Osteocyte (in vitro differentiated cells): ENCODE data around the gene DIP2C. TPM values are rescaled to one million over a fixed set of nuclear protein-coding genes. Genes with fewer than 3 reads are reported as not detected.

ENCODE experiments used
- DNase-seq: peaks from one replicate; pipeline ENCODE4 v3.0.0; 2021; ENCODE audit warnings: mixed read lengths; ENCODE audit not compliant: unreplicated experiment; ENCODE audit errors: extremely low spot score
- H3K27ac Mint-ChIP-seq: one replicate; pipeline ENCODE4 v1.8.0; 2021; ENCODE audit warnings: mild to moderate bottlenecking, mixed read lengths; ENCODE audit not compliant: unreplicated experiment
- H3K27me3 Mint-ChIP-seq: one replicate; pipeline ENCODE4 v1.8.0; 2021; ENCODE audit warnings: mixed read lengths; ENCODE audit not compliant: unreplicated experiment
- H3K36me3 Mint-ChIP-seq: one replicate; pipeline ENCODE4 v1.8.0; 2021; ENCODE audit warnings: mixed read lengths; ENCODE audit not compliant: unreplicated experiment
- H3K4me1 Mint-ChIP-seq: one replicate; pipeline ENCODE4 v1.8.0; 2021; ENCODE audit warnings: mixed read lengths; ENCODE audit not compliant: unreplicated experiment
- H3K4me3 Mint-ChIP-seq: one replicate; pipeline ENCODE4 v1.8.0; 2021; ENCODE audit warnings: mild to moderate bottlenecking, moderate library complexity, mixed read lengths; ENCODE audit not compliant: unreplicated experiment
- H3K9me3 Mint-ChIP-seq: one replicate; pipeline ENCODE4 v1.8.0; 2021; ENCODE audit warnings: mixed read lengths; ENCODE audit not compliant: unreplicated experiment
- total RNA-seq: library from RNA; stranded (reverse); gene quantifications from 2 replicates; pipeline ENCODE4 v1.2.1, GENCODE V29; 2021
- TF ChIP-seq, protein P1 (sequence below): fragments of 200-600 bp; sonication (generic); IDR thresholded peaks from 2 replicates; pipeline ENCODE4 v1.5.0; 2021; ENCODE audit warnings: antibody characterized with exemption, mild to moderate bottlenecking, moderate library complexity

DIP2C gene
- total RNA-seq, 1 donor from 2014 or later: 36.8 TPM

DNA sequence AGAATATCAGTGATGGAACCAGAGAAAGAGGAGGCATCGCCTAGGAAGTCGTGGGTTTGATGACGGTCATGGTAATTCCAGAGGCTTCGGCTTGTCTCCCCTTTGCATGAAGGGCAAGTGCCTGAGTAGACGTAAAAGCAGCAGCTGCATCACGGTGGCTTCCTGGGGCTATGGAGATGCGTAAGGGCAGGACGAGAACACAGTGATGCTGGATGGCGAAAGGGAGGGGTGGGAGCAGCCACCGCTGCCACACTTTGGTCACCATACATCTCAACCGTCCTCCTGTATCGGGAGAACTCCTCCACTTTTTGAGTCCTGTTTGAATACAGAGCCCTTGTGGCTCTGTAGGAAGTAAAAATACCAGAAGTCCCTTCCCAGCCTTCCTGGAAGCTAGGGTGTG is 371.5 kb downstream of the DIP2C start:
- Mint-ChIP-seq H3K4me3 (no peak overlapping the region), H3K27ac (no peak overlapping the region), H3K36me3 (peaks cover 34% of the 10 kb centered on the region), H3K9me3 (no peaks in the 10 kb centered on the region), H3K27me3 (no peaks in the 10 kb centered on the region), H3K4me1 (peaks cover 11% of the 10 kb centered on the region)
- TF ChIP-seq, protein P1, sequence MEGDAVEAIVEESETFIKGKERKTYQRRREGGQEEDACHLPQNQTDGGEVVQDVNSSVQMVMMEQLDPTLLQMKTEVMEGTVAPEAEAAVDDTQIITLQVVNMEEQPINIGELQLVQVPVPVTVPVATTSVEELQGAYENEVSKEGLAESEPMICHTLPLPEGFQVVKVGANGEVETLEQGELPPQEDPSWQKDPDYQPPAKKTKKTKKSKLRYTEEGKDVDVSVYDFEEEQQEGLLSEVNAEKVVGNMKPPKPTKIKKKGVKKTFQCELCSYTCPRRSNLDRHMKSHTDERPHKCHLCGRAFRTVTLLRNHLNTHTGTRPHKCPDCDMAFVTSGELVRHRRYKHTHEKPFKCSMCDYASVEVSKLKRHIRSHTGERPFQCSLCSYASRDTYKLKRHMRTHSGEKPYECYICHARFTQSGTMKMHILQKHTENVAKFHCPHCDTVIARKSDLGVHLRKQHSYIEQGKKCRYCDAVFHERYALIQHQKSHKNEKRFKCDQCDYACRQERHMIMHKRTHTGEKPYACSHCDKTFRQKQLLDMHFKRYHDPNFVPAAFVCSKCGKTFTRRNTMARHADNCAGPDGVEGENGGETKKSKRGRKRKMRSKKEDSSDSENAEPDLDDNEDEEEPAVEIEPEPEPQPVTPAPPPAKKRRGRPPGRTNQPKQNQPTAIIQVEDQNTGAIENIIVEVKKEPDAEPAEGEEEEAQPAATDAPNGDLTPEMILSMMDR: no peak
- no peak for DNase-seq

DNA sequence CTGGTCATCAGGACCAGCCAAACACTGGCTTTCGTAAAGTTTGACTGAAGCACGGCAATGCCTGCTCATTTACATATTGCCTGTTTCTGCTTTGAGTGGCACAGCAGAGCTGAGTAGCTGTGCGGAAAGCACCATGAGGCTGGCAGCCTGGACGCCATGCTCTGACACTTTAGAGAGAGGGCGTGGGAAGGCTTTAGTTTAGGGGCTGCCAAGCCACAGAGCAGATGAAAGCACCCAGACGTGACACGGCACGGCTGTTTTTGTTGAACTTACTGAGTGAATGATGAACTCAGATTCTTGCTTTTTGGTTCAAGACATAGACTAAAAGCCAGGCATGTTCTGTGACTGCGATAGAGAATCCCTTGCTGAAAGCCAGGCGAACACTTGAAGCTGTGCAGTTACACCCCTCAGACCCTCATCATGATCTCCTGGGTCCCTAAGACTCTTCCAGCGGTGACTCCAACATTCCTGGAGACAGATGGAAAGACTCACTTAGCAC is 372.1 kb downstream of the DIP2C start:
- Mint-ChIP-seq H3K4me1 (peaks cover 11% of the 10 kb centered on the region), H3K4me3 (no peak overlapping the region), H3K9me3 (no peaks in the 10 kb centered on the region), H3K27ac (no peak overlapping the region), H3K36me3 (peaks cover 34% of the 10 kb centered on the region), H3K27me3 (no peaks in the 10 kb centered on the region)
- TF ChIP-seq, protein P1: no peak
- DNase-seq: no peak

DNA sequence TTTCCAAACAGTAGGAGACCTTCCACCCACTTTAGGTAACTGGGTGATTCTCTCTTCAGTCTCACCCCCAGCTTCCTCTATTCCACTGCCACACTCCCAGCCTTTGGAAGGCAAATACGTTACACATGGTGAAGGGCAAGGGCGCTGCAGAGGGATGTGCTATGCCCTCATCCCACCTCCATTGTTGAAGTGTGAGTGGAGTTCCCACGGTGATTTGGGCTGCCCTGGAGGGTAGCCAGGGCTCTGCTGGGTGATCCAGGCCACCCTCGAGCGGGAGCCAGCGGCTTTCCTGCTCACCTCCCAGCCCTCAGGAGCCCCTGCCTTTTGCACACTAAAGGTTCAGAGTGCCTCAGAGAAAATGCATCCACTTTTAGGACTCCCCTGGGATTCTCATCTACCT is 373.1 kb downstream of the DIP2C start:
- H3K36me3 Mint-ChIP-seq: peaks cover 37% of the 10 kb centered on the region
- H3K4me1 Mint-ChIP-seq: peaks cover 14% of the 10 kb centered on the region
- H3K27me3 Mint-ChIP-seq: no peaks in the 10 kb centered on the region
- TF ChIP-seq, protein P1: no peak
- no peak for DNase-seq
- H3K9me3 Mint-ChIP-seq: no peaks in the 10 kb centered on the region
- no peak overlapping the region for H3K27ac Mint-ChIP-seq
- H3K4me3 Mint-ChIP-seq: no peak overlapping the region

DNA sequence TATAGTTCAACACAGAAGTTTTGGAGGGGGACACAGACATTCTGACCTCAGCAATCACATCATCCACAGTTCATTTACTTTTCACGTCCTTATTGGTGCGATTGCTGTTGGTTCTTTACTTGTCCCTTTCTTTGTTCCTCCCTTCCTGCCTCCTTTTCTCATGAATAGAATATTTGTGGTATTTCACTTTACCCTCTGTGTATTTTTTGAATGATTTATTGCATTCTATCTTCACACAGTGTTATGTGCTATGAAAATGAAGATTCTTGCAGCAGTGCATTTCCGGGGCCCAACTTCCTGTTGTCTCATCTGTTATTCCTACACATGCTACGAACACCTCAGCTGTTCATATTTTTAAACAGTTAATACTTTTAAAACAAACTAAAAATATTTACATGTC is 374.6 kb downstream of the DIP2C start:
- peaks cover 25% of the 10 kb centered on the region for H3K4me1 Mint-ChIP-seq
- H3K27me3 Mint-ChIP-seq: no peaks in the 10 kb centered on the region
- H3K27ac Mint-ChIP-seq: no peak overlapping the region
- TF ChIP-seq, protein P1: no peak
- H3K36me3 Mint-ChIP-seq: peaks cover 41% of the 10 kb centered on the region
- no peak overlapping the region for H3K4me3 Mint-ChIP-seq
- H3K9me3 Mint-ChIP-seq: no peaks in the 10 kb centered on the region
- no peak for DNase-seq

DNA sequence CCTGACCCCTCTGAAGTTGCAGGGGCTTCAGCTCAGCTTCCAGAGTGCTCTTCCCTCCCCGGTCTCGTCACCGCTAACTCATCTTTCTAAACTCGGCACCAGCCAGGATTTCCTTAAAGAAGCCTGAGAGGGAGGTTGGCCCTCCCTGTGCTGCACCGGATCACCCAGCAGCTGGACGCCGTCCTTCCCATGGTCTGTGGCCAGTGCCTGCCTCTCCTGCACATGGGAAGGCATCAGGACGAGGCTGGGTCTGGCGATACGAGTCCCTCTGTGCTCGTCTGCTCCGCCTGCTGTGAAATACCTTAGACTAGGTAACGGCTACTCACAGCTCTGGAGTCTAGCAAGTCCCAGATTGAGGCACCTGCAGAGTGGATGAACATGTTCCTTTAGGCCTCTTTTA is 375.1 kb downstream of the DIP2C start:
- no peak overlapping the region for H3K4me3 Mint-ChIP-seq
- no peak for DNase-seq
- H3K27me3 Mint-ChIP-seq: no peaks in the 10 kb centered on the region
- no peaks in the 10 kb centered on the region for H3K9me3 Mint-ChIP-seq
- peaks cover 39% of the 10 kb centered on the region for H3K36me3 Mint-ChIP-seq
- H3K27ac Mint-ChIP-seq: no peak overlapping the region
- peaks cover 25% of the 10 kb centered on the region for H3K4me1 Mint-ChIP-seq
- TF ChIP-seq, protein P1: no peak
